K562 (cell line): Measurements from ENCODE around the gene KAT5. TPM values are rescaled to one million over a fixed set of nuclear protein-coding genes. Genes with fewer than 3 reads are reported as not detected.

Experiments used
- BCL6 ChIP-seq: fragments of 250-450 bp; sonication (Bioruptor Pico); IDR thresholded peaks from 2 replicates; pipeline ENCODE4 v1.4.0; 2020
- CHD4 ChIP-seq: fragments of 200-600 bp; sonication (generic); IDR thresholded peaks from 3 replicates; pipeline ENCODE4 v1.6.1; 2012; ENCODE audit warnings: low read depth, mild to moderate bottlenecking, mixed read lengths, low read length, inconsistent platforms; ENCODE audit not compliant: insufficient read depth, insufficient replicate concordance, poor library complexity, severe bottlenecking
- ETS2 ChIP-seq: IDR thresholded peaks from 2 replicates; pipeline ENCODE4 v1.6.1; 2016; ENCODE audit warnings: borderline replicate concordance, missing genetic modification characterization, mild to moderate bottlenecking, moderate library complexity, missing compliant biosample characterization; ENCODE audit not compliant: poor library complexity, severe bottlenecking
- FOXJ3 ChIP-seq: sonication (generic); formaldehyde crosslinking; IDR thresholded peaks from 2 replicates; pipeline ENCODE4 v1.4.0; 2020; ENCODE audit warnings: mild to moderate bottlenecking, missing genetic modification reagents
- GATAD2B ChIP-seq: fragments of 450-650 bp; IDR thresholded peaks from 2 replicates; pipeline ENCODE4 v1.6.1; 2017; ENCODE audit warnings: mild to moderate bottlenecking, borderline replicate concordance
- HMG20A ChIP-seq: fragments of 450-650 bp; formaldehyde crosslinking; conservative IDR thresholded peaks from 2 replicates; pipeline ENCODE4 v1.4.0; 2020; ENCODE audit warnings: mild to moderate bottlenecking, mixed read lengths
- MCM5 ChIP-seq: fragments of 450-650 bp; IDR thresholded peaks from 2 replicates; pipeline ENCODE4 v1.6.1; 2016; ENCODE audit warnings: low read depth
- MTA3 ChIP-seq: fragments of 450-650 bp; formaldehyde crosslinking; IDR thresholded peaks from 2 replicates; pipeline ENCODE4 v1.6.1; 2017; ENCODE audit warnings: mild to moderate bottlenecking, borderline replicate concordance
- NFYB ChIP-seq: IDR thresholded peaks from 2 replicates; pipeline ENCODE4 v1.6.1; 2011; ENCODE audit warnings: mild to moderate bottlenecking, moderate library complexity; ENCODE audit not compliant: insufficient read length; ENCODE audit errors: extremely low read depth
- PHF21A ChIP-seq: fragments of 450-650 bp; IDR thresholded peaks from 2 replicates; pipeline ENCODE4 v1.6.1; 2017; ENCODE audit warnings: low read depth, borderline replicate concordance
- SMAD3 ChIP-seq: fragments of 450-650 bp; formaldehyde crosslinking; conservative IDR thresholded peaks from 2 replicates; pipeline ENCODE4 v1.4.0; 2020; ENCODE audit warnings: mild to moderate bottlenecking
- SMAD4 ChIP-seq: fragments of 250-450 bp; sonication (Bioruptor Pico); conservative IDR thresholded peaks from 2 replicates; pipeline ENCODE4 v1.8.0; 2021; ENCODE audit warnings: inconsistent platforms, mild to moderate bottlenecking, moderate library complexity
- SPI1 ChIP-seq: IDR thresholded peaks from 2 replicates; pipeline ENCODE4 v1.6.1; 2011; ENCODE audit warnings: low read depth, low read length, control low read depth, borderline replicate concordance
- TAL1 ChIP-seq: fragments of 450-650 bp; IDR thresholded peaks from 2 replicates; pipeline ENCODE4 v1.6.1; 2016; ENCODE audit warnings: mild to moderate bottlenecking
- ZBTB17 ChIP-seq: fragments of 450-650 bp; formaldehyde crosslinking; IDR thresholded peaks from 2 replicates; pipeline ENCODE4 v1.4.0; 2020; ENCODE audit warnings: mild to moderate bottlenecking
- ZNF347 ChIP-seq: fragments of 450-650 bp; formaldehyde crosslinking; IDR thresholded peaks from 2 replicates; pipeline ENCODE4 v1.4.0; 2020; ENCODE audit warnings: low read depth, mild to moderate bottlenecking, moderate library complexity
- ZNF75A ChIP-seq: fragments of 450-650 bp; formaldehyde crosslinking; IDR thresholded peaks from 2 replicates; pipeline ENCODE4 v1.4.0; 2020; ENCODE audit warnings: mild to moderate bottlenecking
- polyA plus RNA-seq, 8 experiments: library from polyadenylated mRNA; depleted of rRNA in 4 of 8; stranded (reverse) in 5 of 8; unstranded in 3 of 8; fragments of >200 nt; fragmentation: Nextera tagmentation in 2 of 8; fragmentation: Illumina TruSeq in 1 of 8; extraction: Ambion mirVana in 2 of 8; extraction: Trizol in 1 of 8; gene quantifications; 2 replicates each; pipeline versions ENCODE4 v1.2.1 to v1.2.3, GENCODE V29; 2011 to 2014; ENCODE audit warnings: inconsistent platforms in 1 of 8, missing spikeins in 1 of 8
- total RNA-seq, 7 experiments: library from RNA; depleted of rRNA in 6 of 7; stranded (reverse); fragments of >200 nt in 6 of 7; fragmentation: Illumina TruSeq in 2 of 7; extraction: Trizol in 2 of 7; gene quantifications; 2 replicates each; pipeline versions ENCODE4 v1.2.1 to v1.2.3, GENCODE V29; 2011 to 2021; ENCODE audit warnings: low replicate concordance in 1 of 7
- TF ChIP-seq, protein P1 (sequence below): fragments of 450-650 bp; IDR thresholded peaks from 2 replicates; pipeline ENCODE4 v1.6.1; 2016; ENCODE audit warnings: low read depth, mild to moderate bottlenecking, moderate library complexity
- TF ChIP-seq, protein P2 (sequence below), 2 experiments: IDR thresholded peaks; 2 replicates each; pipeline ENCODE4 v1.6.1; 2012; ENCODE audit warnings: improper control_type of control experiment in 2 of 2, low read depth in 2 of 2, low read length in 2 of 2, borderline replicate concordance in 1 of 2
- TF ChIP-seq, protein P3 (sequence below): IDR thresholded peaks from 2 replicates; pipeline ENCODE4 v1.6.1; 2011; ENCODE audit warnings: borderline replicate concordance, low read depth, mild to moderate bottlenecking, moderate library complexity, low read length; ENCODE audit not compliant: insufficient read depth, poor library complexity, severe bottlenecking
- TF ChIP-seq, protein P4 (sequence below): fragments of 450-650 bp; formaldehyde crosslinking; IDR thresholded peaks from 2 replicates; pipeline ENCODE4 v1.4.0; 2020; ENCODE audit warnings: mild to moderate bottlenecking

KAT5 gene
- total and polyA plus RNA-seq, 9 of the 15 experiments (the other 6 are each of a cell fraction or from before 2014, with no cell fraction given) = 3.6 to 76.8 (median 52.7) TPM

DNA sequence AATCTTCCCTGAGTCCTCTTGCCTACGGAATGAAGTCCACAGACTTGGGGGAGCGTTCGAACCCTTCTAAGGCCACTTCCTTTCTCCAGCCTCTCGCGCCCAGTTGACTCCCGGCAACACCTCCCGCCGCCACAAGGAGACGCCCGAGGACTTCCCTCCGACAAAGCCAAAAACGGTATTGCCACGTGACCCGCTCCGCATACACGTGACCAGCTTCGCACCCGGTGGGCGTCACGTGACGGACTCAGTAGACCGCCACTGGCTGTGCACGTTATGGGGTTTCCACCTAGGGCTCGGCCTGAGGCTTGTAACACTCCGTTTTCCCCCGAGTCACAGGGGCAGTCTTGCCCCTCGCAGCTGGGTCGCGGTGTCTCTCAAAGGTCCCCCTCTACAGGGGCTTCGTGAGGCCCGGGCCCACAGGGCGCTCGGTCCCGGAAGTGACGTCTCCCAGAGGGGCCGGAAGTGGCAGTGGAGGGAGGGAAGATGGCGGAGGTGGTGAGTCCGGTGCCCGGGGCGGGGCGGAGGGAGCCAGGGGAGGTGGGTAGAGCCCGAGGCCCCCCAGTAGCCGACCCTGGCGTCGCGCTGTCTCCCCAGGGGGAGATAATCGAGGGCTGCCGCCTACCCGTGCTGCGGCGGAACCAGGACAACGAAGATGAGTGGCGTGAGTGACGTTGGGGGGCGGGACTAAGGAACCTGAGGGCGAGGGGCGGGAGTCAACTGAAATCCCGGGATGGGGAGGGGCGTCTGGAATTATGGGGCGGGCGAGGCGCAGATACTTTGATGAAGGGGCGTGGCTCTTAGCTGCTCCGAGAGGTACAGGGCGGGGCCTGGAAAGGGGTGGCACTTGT, at the start of gene KAT5 (continued):
- TF ChIP-seq ETS2 (tag) (no peak), PHF21A (no peak; the same call in 1 of the 2 replicates), MCM5 (no peak), SMAD3 (CRISPR knock-in tag) (peak; percentile 68), SMAD4 (CRISPR knock-in tag) (peak; percentile 85), HMG20A (CRISPR knock-in tag) (no peak), ZNF75A (CRISPR knock-in tag) (no peak), ZNF347 (CRISPR knock-in tag) (no peak), ZBTB17 (CRISPR knock-in tag) (peak; percentile 85), BCL6 (CRISPR knock-in tag) (peak; percentile 27; the same call in 1 of the 2 replicates), CHD4 (no peak), NFYB (peak; percentile 49), TAL1 (no peak; the same call in 1 of the 2 replicates), SPI1 (peak; percentile 89), GATAD2B (peak; percentile 30; the same call in 1 of the 2 replicates), FOXJ3 (CRISPR knock-in tag) (no peak), MTA3 (peak; percentile 95)
- TF ChIP-seq, protein P1, sequence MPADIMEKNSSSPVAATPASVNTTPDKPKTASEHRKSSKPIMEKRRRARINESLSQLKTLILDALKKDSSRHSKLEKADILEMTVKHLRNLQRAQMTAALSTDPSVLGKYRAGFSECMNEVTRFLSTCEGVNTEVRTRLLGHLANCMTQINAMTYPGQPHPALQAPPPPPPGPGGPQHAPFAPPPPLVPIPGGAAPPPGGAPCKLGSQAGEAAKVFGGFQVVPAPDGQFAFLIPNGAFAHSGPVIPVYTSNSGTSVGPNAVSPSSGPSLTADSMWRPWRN = 0 out of 2 replicates have a peak, but pooled peaks have one; percentile 17
- TF ChIP-seq, protein P2, sequence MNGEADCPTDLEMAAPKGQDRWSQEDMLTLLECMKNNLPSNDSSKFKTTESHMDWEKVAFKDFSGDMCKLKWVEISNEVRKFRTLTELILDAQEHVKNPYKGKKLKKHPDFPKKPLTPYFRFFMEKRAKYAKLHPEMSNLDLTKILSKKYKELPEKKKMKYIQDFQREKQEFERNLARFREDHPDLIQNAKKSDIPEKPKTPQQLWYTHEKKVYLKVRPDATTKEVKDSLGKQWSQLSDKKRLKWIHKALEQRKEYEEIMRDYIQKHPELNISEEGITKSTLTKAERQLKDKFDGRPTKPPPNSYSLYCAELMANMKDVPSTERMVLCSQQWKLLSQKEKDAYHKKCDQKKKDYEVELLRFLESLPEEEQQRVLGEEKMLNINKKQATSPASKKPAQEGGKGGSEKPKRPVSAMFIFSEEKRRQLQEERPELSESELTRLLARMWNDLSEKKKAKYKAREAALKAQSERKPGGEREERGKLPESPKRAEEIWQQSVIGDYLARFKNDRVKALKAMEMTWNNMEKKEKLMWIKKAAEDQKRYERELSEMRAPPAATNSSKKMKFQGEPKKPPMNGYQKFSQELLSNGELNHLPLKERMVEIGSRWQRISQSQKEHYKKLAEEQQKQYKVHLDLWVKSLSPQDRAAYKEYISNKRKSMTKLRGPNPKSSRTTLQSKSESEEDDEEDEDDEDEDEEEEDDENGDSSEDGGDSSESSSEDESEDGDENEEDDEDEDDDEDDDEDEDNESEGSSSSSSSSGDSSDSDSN (IDR thresholded peaks at IDR 0.05; ENCODE audit: borderline replicate concordance in 1 of 2, low read depth in 2 of 2, low read length in 2 of 2) = no peak
- TF ChIP-seq, protein P3, sequence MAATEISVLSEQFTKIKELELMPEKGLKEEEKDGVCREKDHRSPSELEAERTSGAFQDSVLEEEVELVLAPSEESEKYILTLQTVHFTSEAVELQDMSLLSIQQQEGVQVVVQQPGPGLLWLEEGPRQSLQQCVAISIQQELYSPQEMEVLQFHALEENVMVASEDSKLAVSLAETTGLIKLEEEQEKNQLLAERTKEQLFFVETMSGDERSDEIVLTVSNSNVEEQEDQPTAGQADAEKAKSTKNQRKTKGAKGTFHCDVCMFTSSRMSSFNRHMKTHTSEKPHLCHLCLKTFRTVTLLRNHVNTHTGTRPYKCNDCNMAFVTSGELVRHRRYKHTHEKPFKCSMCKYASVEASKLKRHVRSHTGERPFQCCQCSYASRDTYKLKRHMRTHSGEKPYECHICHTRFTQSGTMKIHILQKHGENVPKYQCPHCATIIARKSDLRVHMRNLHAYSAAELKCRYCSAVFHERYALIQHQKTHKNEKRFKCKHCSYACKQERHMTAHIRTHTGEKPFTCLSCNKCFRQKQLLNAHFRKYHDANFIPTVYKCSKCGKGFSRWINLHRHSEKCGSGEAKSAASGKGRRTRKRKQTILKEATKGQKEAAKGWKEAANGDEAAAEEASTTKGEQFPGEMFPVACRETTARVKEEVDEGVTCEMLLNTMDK = peak; percentile 63
- TF ChIP-seq, protein P4, sequence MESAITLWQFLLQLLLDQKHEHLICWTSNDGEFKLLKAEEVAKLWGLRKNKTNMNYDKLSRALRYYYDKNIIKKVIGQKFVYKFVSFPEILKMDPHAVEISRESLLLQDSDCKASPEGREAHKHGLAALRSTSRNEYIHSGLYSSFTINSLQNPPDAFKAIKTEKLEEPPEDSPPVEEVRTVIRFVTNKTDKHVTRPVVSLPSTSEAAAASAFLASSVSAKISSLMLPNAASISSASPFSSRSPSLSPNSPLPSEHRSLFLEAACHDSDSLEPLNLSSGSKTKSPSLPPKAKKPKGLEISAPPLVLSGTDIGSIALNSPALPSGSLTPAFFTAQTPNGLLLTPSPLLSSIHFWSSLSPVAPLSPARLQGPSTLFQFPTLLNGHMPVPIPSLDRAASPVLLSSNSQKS (CRISPR knock-in tag) = no peak
